Measurements from ENCODE around the gene TMEM132C.

The TMEM132C gene

GRCh38 chr12:128570191-128571065 is 303.5 kb downstream of the TMEM132C start:
- TF ChIP-seq FOXM1 (IDR thresholded peaks at IDR 0.05; ENCODE audit: borderline replicate concordance, low read depth) (no peak), EP300 (IDR thresholded peaks at IDR 0.05; ENCODE audit: borderline replicate concordance) (no peak), MAX (IDR thresholded peaks at IDR 0.05) (no peak), TCF12 (IDR thresholded peaks at IDR 0.05; ENCODE audit: low read depth) (no peak), TAF1 (IDR thresholded peaks at IDR 0.05; ENCODE audit: low read depth) (no peak), TEAD4 (IDR thresholded peaks at IDR 0.05) (no peak), ZBTB7A (IDR thresholded peaks at IDR 0.05; ENCODE audit: low read depth) (no peak), NFIC (IDR thresholded peaks at IDR 0.05) (no peak), CREB1 (IDR thresholded peaks at IDR 0.05; ENCODE audit: low read depth) (no peak), YY1 (IDR thresholded peaks at IDR 0.05; ENCODE audit: low read depth) (no peak), REST (IDR thresholded peaks at IDR 0.05; ENCODE audit: low read depth) (no peak)

GRCh38 chr12:128571906-128572810 is 305.2 kb downstream of the TMEM132C start:
- TF ChIP-seq RAD21 (IDR thresholded peaks at IDR 0.05; ENCODE audit: low read depth) (no peak), NFIC (IDR thresholded peaks at IDR 0.05) (no peak), USF1 (IDR thresholded peaks at IDR 0.05) (peak; percentile 70), YY1 (IDR thresholded peaks at IDR 0.05; ENCODE audit: low read depth) (no peak)

- TF ChIP-seq EP300 (IDR thresholded peaks at IDR 0.05; ENCODE audit: borderline replicate concordance): no peak
- no peak for TF ChIP-seq TAF1 (IDR thresholded peaks at IDR 0.05; ENCODE audit: low read depth)
- no peak for TF ChIP-seq CEBPB (IDR thresholded peaks at IDR 0.05)
- no peak for TF ChIP-seq TCF12 (IDR thresholded peaks at IDR 0.05; ENCODE audit: low read depth)
- no peak for TF ChIP-seq MAX (IDR thresholded peaks at IDR 0.05)
- no peak for TF ChIP-seq NFIC (IDR thresholded peaks at IDR 0.05)
- TF ChIP-seq CREB1 (IDR thresholded peaks at IDR 0.05; ENCODE audit: low read depth): no peak
- no peak for TF ChIP-seq RAD21 (IDR thresholded peaks at IDR 0.05; ENCODE audit: low read depth)
- TF ChIP-seq YY1 (IDR thresholded peaks at IDR 0.05; ENCODE audit: low read depth): no peak
- no peak for TF ChIP-seq ZBTB7A (IDR thresholded peaks at IDR 0.05; ENCODE audit: low read depth)
- TF ChIP-seq USF1 (IDR thresholded peaks at IDR 0.05): no peak
- no peak for TF ChIP-seq REST (IDR thresholded peaks at IDR 0.05; ENCODE audit: low read depth)
- no peak for TF ChIP-seq EGR1 (IDR thresholded peaks at IDR 0.05)
Measured at GRCh38 chr12:128573907-128574306, 306.9 kb downstream of the TMEM132C start.

GRCh38 chr12:128578045-128578444 is 311.1 kb downstream of the TMEM132C start:
- TF ChIP-seq TCF12 (IDR thresholded peaks at IDR 0.05; ENCODE audit: low read depth) (no peak), USF1 (IDR thresholded peaks at IDR 0.05) (no peak), CEBPB (IDR thresholded peaks at IDR 0.05) (no peak), EP300 (IDR thresholded peaks at IDR 0.05; ENCODE audit: borderline replicate concordance) (no peak), FOXM1 (IDR thresholded peaks at IDR 0.05; ENCODE audit: borderline replicate concordance, low read depth) (no peak), NFIC (IDR thresholded peaks at IDR 0.05) (no peak), TEAD4 (IDR thresholded peaks at IDR 0.05) (no peak), ZBTB7A (IDR thresholded peaks at IDR 0.05; ENCODE audit: low read depth) (no peak), YY1 (IDR thresholded peaks at IDR 0.05; ENCODE audit: low read depth) (no peak), EGR1 (IDR thresholded peaks at IDR 0.05) (no peak), MAX (IDR thresholded peaks at IDR 0.05) (no peak), REST (IDR thresholded peaks at IDR 0.05; ENCODE audit: low read depth) (no peak), RAD21 (IDR thresholded peaks at IDR 0.05; ENCODE audit: low read depth) (no peak)

Measured in Ishikawa (cell line).